ENCODE results near the gene RPL3. TPM values are rescaled to one million over a fixed set of nuclear protein-coding genes. Genes with fewer than 3 reads are reported as not detected.

Gene RPL3
- total RNA-seq, 1 experiment from 2014 or later, result 1,699 TPM

DNA sequence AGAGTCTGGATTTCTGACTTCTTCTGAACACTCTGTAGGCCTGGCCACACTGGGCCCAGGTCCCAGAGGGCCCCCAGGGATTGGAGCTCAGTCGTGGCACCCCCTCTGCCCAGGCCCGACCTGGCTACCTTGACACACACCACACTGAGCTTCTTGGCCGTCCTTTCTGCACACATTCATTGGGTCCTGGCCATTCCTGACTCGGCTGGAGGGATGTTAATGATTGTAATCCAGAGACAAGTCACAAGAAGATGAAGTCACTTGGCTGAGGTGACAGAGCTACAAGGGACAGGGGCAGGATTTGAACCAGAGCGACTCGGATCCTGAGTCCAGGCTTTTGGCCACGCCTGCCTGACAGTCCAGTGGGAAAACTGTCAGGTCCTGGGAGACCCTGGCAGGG is 50.8 kb downstream of the RPL3 start:
- no TSS peak for BruUV-seq (replicated peaks)
- Histone ChIP-seq H3F3A (ENCODE audit: insufficient read depth, low read depth) (peaks cover 40% of the 10 kb centered on the region), H3K27ac (no peak overlapping the region), H2AFZ (no peak overlapping the region), H3K4me1 (replicated peaks; ENCODE audit: insufficient read depth) (peaks cover 22% of the 10 kb centered on the region), H3K4me2 (no peak overlapping the region), H3K79me2 (ENCODE audit: low read depth) (no peaks in the 10 kb centered on the region), H3K36me3 (ENCODE audit: low read depth) (no peaks in the 10 kb centered on the region), H3K27me3 (ENCODE audit: insufficient read depth, low read depth) (no peaks in the 10 kb centered on the region), H4K20me1 (ENCODE audit: insufficient read depth) (no peaks in the 10 kb centered on the region), H3K9me2 (ENCODE audit: insufficient read depth) (no peaks in the 10 kb centered on the region), H3K9me3 (ENCODE audit: insufficient read depth, low read depth) (no peaks in the 10 kb centered on the region), H3K4me3 (no peak overlapping the region)
- POLR2A ChIA-PET (ENCODE audit: unreplicated experiment), result no interaction called here
- CTCF ChIA-PET, result no interaction called here
- DNase-seq, result no peak
- no peak for TF ChIP-seq EZH2 (IDR thresholded peaks at IDR 0.05; ENCODE audit: low read depth)
- TF ChIP-seq, protein P1, sequence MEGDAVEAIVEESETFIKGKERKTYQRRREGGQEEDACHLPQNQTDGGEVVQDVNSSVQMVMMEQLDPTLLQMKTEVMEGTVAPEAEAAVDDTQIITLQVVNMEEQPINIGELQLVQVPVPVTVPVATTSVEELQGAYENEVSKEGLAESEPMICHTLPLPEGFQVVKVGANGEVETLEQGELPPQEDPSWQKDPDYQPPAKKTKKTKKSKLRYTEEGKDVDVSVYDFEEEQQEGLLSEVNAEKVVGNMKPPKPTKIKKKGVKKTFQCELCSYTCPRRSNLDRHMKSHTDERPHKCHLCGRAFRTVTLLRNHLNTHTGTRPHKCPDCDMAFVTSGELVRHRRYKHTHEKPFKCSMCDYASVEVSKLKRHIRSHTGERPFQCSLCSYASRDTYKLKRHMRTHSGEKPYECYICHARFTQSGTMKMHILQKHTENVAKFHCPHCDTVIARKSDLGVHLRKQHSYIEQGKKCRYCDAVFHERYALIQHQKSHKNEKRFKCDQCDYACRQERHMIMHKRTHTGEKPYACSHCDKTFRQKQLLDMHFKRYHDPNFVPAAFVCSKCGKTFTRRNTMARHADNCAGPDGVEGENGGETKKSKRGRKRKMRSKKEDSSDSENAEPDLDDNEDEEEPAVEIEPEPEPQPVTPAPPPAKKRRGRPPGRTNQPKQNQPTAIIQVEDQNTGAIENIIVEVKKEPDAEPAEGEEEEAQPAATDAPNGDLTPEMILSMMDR (conservative IDR thresholded peaks at IDR 0.05), result no peak
- intact Hi-C loops (cut with micrococcal nuclease; ENCODE audit: unreplicated experiment), result no loop called here

DNA sequence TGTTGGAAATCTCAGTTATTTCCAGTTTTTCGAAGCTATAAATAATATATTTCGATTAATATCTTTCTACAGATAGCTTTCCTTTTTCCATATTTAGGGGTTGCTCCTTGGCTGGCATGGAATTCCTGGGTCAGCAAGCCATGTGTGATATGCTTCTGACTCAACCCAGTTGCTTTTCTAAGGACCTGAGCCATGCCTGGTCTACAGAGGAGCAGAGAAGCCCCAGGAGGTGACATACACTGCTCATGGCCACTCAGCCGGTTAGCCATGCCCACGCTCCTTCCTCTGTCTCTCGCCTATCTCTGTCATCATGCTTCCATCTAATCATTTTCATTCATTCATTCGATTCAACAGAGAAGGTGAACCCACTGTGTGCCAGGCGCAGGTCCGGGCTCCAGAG is 51.4 kb downstream of the RPL3 start:
- H3K4me1 ChIP-seq (replicated peaks; ENCODE audit: insufficient read depth), result peaks cover 22% of the 10 kb centered on the region
- intact Hi-C loops (cut with micrococcal nuclease; ENCODE audit: unreplicated experiment), result loop anchor here (2.0 kb wide), 1 partner anchor 25 kb away; no protein-coding TSS in a partner anchor
- TF ChIP-seq, protein P1 (conservative IDR thresholded peaks at IDR 0.05), result no peak
- no peak for TF ChIP-seq EZH2 (IDR thresholded peaks at IDR 0.05; ENCODE audit: low read depth)
- H3F3A ChIP-seq (ENCODE audit: insufficient read depth, low read depth), result peaks cover 40% of the 10 kb centered on the region
- no peaks in the 10 kb centered on the region for H3K36me3 ChIP-seq (ENCODE audit: low read depth)
- no peak for DNase-seq
- no peaks in the 10 kb centered on the region for H3K9me2 ChIP-seq (ENCODE audit: insufficient read depth)
- H3K27ac ChIP-seq, result no peak overlapping the region
- H3K27me3 ChIP-seq (ENCODE audit: insufficient read depth, low read depth), result no peaks in the 10 kb centered on the region
- ChIA-PET CTCF (interaction anchor here (0.7 kb wide), 1 partner anchor 52 kb away, joined by 3 read pairs; the partner anchor contains the start of gene RPL3), POLR2A (ENCODE audit: unreplicated experiment) (interaction anchor here (0.6 kb wide), 1 partner anchor 33 kb away, joined by 3 read pairs; no protein-coding TSS in a partner anchor)
- no peak overlapping the region for H3K4me2 ChIP-seq
- no peak overlapping the region for H3K4me3 ChIP-seq
- no peaks in the 10 kb centered on the region for H4K20me1 ChIP-seq (ENCODE audit: insufficient read depth)
- no peaks in the 10 kb centered on the region for H3K79me2 ChIP-seq (ENCODE audit: low read depth)
- H3K9me3 ChIP-seq (ENCODE audit: insufficient read depth, low read depth), result no peaks in the 10 kb centered on the region
- BruUV-seq (replicated peaks), result no TSS peak
- H2AFZ ChIP-seq, result no peak overlapping the region

DNA sequence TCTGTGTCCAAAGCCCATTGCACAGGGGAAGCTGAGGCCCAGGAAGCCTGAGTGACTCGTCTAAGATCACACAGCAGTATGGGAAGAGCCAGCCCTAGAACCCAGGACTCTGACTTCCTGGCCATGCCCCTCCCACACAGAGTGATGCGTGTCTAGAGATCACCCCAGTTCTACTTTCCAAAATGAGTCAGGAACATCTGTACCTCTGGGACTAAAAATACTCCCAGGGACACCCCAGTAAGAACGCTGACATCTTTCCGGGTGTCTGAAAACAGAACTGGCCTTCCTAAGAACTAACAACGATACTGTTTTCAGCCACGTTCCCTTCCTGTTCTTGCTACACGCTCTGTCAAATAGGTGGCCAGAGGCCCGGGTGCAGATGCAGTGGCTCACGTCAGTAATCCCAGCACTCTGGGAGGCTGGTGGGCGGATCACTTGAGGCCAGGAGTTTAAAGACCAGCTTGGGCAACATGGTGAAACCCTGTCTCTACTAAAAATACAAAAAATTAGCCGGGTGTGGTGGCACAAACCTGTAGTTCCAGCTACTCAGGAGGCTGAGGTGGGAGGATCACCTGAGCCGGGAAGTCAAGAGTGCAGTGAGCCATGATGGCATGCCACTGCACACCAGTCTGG is 52.9 kb downstream of the RPL3 start:
- intact Hi-C loops (cut with micrococcal nuclease; ENCODE audit: unreplicated experiment), result loop anchor here (1.0 to 2.0 kb wide), 2 partner anchors 17 to 26 kb away; no protein-coding TSS in a partner anchor
- peak; percentile 56 to 87 for DNase-seq
- H3K36me3 ChIP-seq (ENCODE audit: low read depth), result no peaks in the 10 kb centered on the region
- TF ChIP-seq, protein P1 (conservative IDR thresholded peaks at IDR 0.05), result no peak
- no peak for TF ChIP-seq EZH2 (IDR thresholded peaks at IDR 0.05; ENCODE audit: low read depth)
- no peaks in the 10 kb centered on the region for H3K9me2 ChIP-seq (ENCODE audit: insufficient read depth)
- peak overlapping the region; percentile 33 for H3K4me2 ChIP-seq
- TSS peak; percentile 44 for BruUV-seq (replicated peaks)
- ChIA-PET POLR2A (ENCODE audit: unreplicated experiment) (interaction anchor here (0.6 kb wide), 2 partner anchors 9 to 16 kb away, joined by 3 to 4 read pairs; no protein-coding TSS in a partner anchor), CTCF (no interaction called here)
- H3F3A ChIP-seq (ENCODE audit: insufficient read depth, low read depth), result peaks cover 34% of the 10 kb centered on the region
- H3K27ac ChIP-seq, result peak overlapping the region; percentile 65
- no peak overlapping the region for H3K4me3 ChIP-seq
- peaks cover 22% of the 10 kb centered on the region for H3K4me1 ChIP-seq (replicated peaks; ENCODE audit: insufficient read depth)
- H3K9me3 ChIP-seq (ENCODE audit: insufficient read depth, low read depth), result no peaks in the 10 kb centered on the region
- no peaks in the 10 kb centered on the region for H3K79me2 ChIP-seq (ENCODE audit: low read depth)
- H3K27me3 ChIP-seq (ENCODE audit: insufficient read depth, low read depth), result no peaks in the 10 kb centered on the region
- H4K20me1 ChIP-seq (ENCODE audit: insufficient read depth), result no peaks in the 10 kb centered on the region
- H2AFZ ChIP-seq, result no peak overlapping the region
